Middle frontal gyrus (tissue), 1 donor: ENCODE measurements around the gene IQGAP1.
"Not testable (repeated sequence)": the region's sequence is repeated elsewhere in the genome, so short reads cannot be mapped to it uniquely, and the experiment has no call there.

Experiments
- DNase-seq: peaks from one replicate; pipeline ENCODE4 v3.0.0-alpha.2; 2015; ENCODE audit warnings: low spot score; ENCODE audit errors: extremely low spot score

Gene IQGAP1

GRCh38 chr15:90524018-90524803 lies 136.2 kb downstream of the IQGAP1 start:
- not testable (repeated sequence) for DNase-seq

GRCh38 chr15:90529011-90529370 lies 140.9 kb downstream of the IQGAP1 start:
- DNase-seq, result no peak

- no peak for DNase-seq
Observed at GRCh38 chr15:90529371-90530249, 141.6 kb downstream of the IQGAP1 start, which contains the start of gene CRTC3. CRTC3 (plus strand) TSS chr15:90529923; CDS start chr15:90530072, 149 bp downstream.

- DNase-seq, result no peak
Observed at GRCh38 chr15:90530250-90531051, 142.4 kb downstream of the IQGAP1 start.

- DNase-seq, result no peak
Observed at GRCh38 chr15:90531147-90531546, 143.1 kb downstream of the IQGAP1 start.

GRCh38 chr15:90535254-90535653 lies 147.2 kb downstream of the IQGAP1 start:
- DNase-seq, result no peak

- DNase-seq, result no peak
Observed at GRCh38 chr15:90539789-90540188, 151.7 kb downstream of the IQGAP1 start.

- DNase-seq, result no peak
Observed at GRCh38 chr15:90540768-90541167, 152.7 kb downstream of the IQGAP1 start.

- DNase-seq, result no peak
Observed at GRCh38 chr15:90545095-90545494, 157.1 kb downstream of the IQGAP1 start.

GRCh38 chr15:90547540-90547939 lies 159.5 kb downstream of the IQGAP1 start:
- DNase-seq, result no peak

- no peak for DNase-seq
Observed at GRCh38 chr15:90550919-90551318, 162.9 kb downstream of the IQGAP1 start.
